GM21515 (cell line): ENCODE results near the gene KSR1.
"Not testable (repeated sequence)": the region's sequence is repeated elsewhere in the genome, so short reads cannot be mapped to it uniquely, and the experiment has no call there.

ENCODE experiments used
- ATAC-seq: cut with Tn5 transposase; IDR thresholded peaks from one replicate; pipeline ENCODE4 v1.9.1; 2021; ENCODE audit not compliant: unreplicated experiment

The KSR1 gene

GRCh38 chr17:27651411-27652345 lies 195.4 kb downstream of the KSR1 start:
- no peak for ATAC-seq

DNA sequence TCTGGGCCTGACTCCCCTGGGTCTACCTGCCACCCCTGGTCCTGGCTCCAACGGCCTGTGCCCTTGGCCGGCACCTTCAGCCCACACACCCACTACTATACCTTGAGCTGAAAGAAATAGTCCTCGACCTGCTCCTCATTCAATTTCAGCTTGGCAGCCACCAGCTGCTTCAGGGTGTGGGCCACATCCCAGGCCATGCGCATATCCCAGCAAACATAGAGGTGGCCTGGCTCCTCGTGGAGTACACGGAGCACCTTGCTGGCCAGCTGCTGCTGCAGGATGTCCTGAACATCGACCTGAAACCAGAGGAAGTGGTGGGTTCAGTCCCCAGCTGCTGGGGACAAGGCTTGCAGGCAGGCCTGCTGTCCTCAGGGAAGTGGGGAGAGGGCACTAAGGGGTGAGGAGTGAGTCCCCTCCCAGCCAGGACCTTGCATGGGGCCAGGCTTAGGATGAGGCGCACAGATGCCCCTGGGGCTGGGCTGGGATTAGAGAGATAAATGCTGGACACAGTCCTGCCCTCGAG lies 197.3 kb downstream of the KSR1 start:
- ATAC-seq: not testable (repeated sequence)

GRCh38 chr17:27654136-27654535 lies 197.9 kb downstream of the KSR1 start:
- no peak for ATAC-seq

- peak; percentile 69 for ATAC-seq
Measured at GRCh38 chr17:27654654-27655524, 198.6 kb downstream of the KSR1 start.

GRCh38 chr17:27655525-27656111 lies 199.4 kb downstream of the KSR1 start:
- not testable (repeated sequence) for ATAC-seq

GRCh38 chr17:27656620-27657019 lies 200.4 kb downstream of the KSR1 start:
- not testable (repeated sequence) for ATAC-seq

- no peak for ATAC-seq
Measured at GRCh38 chr17:27657620-27658019, 201.4 kb downstream of the KSR1 start.

DNA sequence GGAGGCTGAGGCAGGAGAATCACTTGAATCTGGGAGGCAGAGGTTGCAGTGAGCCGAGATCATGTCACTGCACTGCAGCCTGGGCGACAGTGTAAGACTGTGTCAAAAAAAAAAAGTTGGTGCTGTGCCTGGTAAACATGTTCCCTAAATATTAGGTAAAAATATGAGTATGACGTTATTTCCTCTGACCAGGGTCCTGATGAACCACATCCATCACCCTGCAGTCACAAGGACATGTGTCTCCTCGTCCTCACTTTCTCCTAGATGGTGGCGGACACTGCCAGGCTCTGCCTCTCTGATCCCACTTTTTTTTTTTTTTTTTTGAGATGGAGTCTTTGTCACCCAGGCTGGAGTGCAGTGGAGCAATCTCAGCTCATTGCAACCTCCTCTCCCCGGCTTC lies 203.4 kb downstream of the KSR1 start:
- ATAC-seq: no peak

DNA sequence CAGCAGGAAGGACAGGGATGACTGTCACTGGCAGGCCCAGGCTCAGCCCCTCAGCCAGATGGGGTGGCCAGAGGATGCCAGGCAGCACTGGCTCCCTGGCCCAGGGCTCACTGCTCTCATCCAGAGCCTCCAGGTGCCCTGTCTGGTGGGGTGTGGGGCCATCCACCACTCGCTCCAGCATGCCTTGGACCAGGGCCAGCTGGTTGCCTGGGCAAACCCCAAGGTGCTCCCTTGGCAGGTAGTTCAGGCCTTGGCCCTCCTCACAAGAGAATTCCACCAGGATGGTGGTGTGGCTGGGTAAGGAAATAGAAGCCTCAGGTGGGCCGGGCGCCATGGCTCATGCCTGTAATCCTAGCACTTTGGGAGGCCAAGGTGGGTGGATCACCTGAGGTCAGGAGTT lies 204.2 kb downstream of the KSR1 start:
- no peak for ATAC-seq

DNA sequence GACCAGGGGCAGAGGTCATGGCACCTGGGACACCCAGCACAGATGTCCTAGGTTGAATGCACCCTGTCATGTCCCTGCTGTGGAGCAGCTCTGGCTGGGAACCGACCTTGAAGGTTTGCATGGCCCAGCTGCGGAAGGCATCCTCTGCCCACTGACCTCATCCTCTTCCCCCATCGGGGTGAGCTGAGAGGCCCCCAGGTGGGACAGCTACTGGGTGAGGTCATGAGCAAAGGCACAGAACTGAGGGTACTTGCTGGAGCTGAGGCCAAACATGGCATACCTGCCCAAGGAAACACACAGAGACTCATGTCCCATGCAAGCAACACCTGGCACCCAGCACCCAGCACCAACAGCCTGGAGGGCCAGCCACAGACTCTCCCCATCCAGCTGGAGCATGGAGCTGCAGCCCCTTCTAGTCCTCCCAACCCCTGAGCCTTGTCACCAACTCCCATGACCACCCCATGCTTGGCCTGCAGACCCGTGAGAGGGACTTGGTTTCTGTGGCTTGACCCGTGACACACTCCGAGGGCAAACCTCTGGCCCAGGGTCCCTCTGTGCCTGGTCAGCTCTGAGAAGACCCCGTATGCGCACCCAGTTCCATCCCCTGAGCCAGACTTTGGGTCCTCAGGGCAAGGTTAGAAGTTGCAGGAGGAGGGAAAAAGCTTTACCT lies 207.8 kb downstream of the KSR1 start:
- ATAC-seq: no peak

- no peak for ATAC-seq
Measured at GRCh38 chr17:27664606-27664965, 208.3 kb downstream of the KSR1 start.

DNA sequence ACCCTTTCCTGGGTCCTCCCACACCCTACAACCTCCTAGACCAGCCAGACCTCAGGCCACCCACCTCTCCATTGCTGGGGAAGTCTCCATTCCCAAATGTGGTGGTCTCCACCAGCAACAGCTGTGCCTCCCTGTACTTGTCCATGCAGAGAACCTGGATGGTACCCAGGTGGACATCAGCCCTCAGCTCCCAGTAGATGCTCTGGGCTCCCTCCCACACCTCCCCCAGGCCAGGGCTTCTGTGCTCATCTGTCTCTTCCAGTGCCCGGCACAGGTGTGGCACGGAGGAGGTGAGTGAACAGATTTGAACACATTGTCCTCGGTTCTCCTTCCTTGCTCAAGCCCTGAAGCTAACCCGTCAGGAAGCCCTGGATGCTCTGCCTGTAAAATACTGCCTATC lies 209.3 kb downstream of the KSR1 start:
- no peak for ATAC-seq

GRCh38 chr17:27666270-27666669 lies 210.0 kb downstream of the KSR1 start:
- ATAC-seq: not testable (repeated sequence)

DNA sequence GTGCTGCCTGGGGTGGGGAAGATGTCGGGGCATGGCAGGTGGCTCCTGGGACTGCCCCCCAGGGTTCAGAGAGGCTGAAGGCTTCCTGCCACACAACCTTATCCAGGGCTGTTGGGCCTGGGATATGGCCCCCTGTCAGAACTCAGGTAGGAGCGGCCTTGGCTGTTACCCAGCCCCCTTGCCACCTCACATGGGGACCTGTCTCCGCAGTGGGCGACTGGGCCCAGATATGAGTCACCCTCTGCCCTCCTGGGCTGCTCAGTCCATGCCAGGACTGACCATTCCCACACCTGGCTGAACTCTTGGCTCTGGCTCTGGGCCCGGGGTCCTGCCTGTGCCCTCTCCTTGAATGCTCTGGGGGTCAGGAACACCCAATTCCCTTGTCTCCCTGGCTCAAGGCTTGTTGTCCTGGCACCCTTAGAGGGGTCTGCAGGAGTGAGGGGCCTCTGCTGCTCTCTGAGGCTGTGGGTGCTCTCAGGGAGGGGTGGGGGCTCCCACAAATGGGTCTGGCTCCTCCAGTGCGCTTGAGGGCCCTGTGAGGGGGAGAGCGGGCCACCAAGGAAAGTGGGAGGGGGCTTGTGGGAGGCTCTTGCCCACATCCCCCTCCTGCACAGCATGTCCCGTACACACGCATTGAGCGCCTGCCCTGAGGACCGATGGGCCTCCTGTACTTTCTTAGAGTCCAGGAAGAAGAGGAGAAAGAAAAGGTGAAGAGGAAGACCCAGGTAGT lies 210.7 kb downstream of the KSR1 start:
- no peak for ATAC-seq

DNA sequence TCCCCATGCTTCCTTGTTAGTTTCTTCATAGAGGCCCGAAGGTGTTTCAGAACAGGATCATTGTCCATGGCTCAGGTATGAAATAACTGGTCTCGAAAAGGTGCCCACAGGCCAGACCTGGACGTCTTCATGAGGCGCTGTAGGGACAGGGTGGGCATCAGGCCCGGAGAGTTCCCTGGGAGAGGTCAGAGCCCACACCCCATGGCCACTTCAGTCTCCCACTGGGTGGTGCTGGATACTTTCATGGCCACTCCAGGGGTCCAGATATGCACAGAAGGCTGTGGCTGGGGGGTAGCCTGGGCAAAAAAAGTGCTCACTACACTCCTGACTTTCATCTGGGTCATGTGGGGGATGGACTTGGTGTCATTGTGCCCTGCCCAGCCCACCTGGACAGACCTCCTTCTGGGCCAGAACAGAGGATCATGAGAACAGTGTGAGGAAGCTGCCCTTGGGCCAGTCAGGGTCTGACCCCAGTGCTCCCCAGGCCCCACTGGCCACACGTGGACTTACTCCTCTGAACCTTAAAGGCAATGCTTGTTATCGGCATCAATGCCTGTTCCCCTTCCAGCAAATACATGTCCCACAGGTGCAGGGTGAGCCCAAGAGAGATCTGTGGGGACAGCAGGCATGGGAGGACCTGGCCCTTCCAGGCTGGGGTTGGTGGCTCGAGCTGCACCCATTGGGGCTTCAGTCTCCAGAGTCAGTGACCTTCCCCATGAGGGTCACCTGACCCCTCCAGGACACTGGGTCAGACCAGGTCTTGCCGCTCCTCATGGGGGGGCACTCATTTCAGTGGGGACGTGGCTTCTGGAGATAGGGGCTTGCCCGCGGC lies 211.6 kb downstream of the KSR1 start:
- ATAC-seq: no peak

- ATAC-seq: no peak
Measured at GRCh38 chr17:27668488-27668823, 212.2 kb downstream of the KSR1 start.

- no peak for ATAC-seq
Measured at GRCh38 chr17:27669136-27669535, 212.9 kb downstream of the KSR1 start.

DNA sequence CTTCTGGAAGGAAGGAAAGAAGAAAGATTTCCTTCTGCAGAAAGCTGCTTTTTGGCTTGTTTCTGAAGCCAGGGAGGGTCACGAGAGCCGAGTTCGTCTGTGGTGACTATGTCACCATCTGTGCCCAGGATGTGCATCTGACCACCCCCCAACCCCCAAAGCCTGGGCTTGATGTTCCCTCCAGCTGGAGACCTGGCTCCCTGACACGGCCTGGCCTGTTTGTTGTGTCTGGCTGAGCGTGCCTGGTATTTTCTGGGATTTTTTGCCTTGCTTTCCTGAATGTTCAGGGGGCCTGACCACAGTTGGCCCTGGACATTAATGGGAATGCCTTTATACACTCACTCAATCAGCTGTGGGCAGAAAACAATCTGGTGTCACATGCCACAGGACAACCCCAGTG lies 213.6 kb downstream of the KSR1 start:
- no peak for ATAC-seq
